Measurements from ENCODE around the gene TUFT1.
"Not testable (repeated sequence)": the region's sequence is repeated elsewhere in the genome, so short reads cannot be mapped to it uniquely, and the experiment has no call there.

Gene TUFT1

DNA sequence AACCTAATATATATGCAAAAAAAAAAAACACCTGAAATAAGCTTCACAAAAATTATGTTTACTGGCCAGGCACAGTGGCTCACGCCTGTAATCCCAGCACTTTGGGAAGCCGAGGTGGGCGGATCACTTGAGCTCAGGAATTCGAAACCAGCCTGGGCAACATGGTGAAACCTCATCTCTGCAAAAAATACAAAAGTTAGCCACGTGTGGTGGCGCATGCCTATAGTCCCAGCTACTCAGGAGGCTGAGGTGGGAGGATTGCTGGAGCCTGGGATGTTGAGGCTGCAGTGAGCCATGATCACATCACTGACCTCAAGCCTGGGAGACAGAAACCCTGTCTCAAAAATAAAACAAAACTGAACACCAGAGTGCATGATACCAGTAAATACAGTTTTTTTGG lies 78.9 kb downstream of the TUFT1 start:
- DNase-seq = not testable (repeated sequence)

DNA sequence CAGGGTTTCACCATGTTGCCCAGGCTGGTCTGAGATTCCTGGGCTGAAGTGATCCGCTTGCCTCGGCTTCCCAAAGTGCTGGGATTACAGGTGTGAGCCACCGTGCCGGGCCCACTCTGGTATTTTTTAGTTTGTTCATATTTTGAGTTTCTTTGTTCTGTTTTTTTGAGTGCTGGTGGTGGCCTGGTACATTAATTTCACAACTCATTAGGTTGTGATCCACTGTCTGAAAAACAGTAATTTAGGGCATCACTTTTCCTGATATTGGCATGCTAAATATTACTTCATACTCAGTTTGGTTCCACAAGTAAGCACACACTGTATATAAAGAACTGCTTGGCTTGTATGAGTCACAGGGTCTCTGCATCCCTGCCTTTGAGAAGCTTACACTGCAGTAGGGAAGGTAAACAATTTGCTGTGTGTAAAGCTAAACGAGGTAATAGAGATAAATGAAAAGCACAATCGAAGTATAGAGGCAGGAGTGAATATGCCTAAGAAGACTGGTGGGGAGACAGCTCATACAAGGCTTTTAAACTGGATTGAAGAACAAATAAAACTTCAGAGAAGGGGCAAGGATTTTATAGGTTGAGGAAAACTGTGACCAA lies 79.5 kb downstream of the TUFT1 start:
- no peak for DNase-seq

- no peak for DNase-seq
Observed at GRCh38 chr1:151620286-151620685, 80.2 kb downstream of the TUFT1 start.

DNA sequence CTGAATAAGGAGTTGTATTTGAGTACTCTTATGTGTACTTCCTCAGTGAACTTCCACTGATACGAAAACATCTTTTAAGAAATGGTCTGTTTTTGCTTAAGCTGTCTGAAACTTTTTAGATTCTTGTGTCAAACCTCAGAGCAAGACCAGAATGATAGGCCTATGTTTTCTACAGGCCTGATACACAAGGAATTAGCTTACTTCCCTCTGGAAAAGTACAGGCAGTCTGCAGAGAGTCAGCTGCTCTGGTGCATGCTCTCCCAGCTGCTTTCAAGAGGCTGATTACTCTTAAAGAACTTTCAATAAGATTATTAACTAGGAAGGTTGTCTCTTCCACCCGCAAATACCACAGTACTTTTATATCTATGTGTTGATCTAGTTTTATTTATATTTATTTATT lies 81.2 kb downstream of the TUFT1 start:
- DNase-seq = no peak

DNA sequence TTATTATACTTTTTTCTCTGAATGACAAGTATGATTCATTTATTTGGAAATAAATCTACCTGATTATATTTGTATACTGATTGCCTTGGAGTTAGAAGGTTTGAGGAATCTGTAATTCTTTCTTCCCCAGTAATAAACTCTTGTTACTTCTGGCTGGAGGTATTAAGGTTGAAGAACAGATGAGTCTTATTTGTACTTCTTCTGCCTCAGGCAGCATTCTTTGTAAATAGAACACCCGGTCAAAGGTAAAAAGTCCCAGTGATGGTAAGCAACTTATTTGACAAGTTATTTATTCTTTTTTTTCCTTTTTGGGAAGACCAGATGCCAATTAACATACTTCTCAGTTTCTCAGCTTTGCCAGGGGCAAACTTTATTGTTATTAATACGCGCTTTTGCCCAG lies 84.7 kb downstream of the TUFT1 start:
- no peak for DNase-seq

- no peak for DNase-seq
Observed at GRCh38 chr1:151626740-151627334, 86.7 kb downstream of the TUFT1 start.

GRCh38 chr1:151629278-151629677 lies 89.2 kb downstream of the TUFT1 start:
- DNase-seq = no peak
